SK-N-SH (cell line): ENCODE results near the gene TMEM169.

Source experiments
- CHD2 ChIP-seq: fragments of 150-350 bp; IDR thresholded peaks from 2 replicates; pipeline ENCODE4 v1.6.1; 2018; ENCODE audit warnings: low read length; ENCODE audit not compliant: partially characterized antibody
- CTCF ChIP-seq: fragments of 200-600 bp; sonication (generic); IDR thresholded peaks from 2 replicates; pipeline ENCODE4 v1.6.1; 2017; ENCODE audit warnings: antibody characterized with exemption, mild to moderate bottlenecking, moderate library complexity
- EP300 ChIP-seq, 2 experiments: IDR thresholded peaks; 2 replicates each; pipeline versions ENCODE4 v1.4.0 to v1.6.1; 2012; ENCODE audit warnings: borderline replicate concordance in 1 of 2, low read depth in 1 of 2, low read length in 1 of 2
- IRF3 ChIP-seq: fragments of 150-350 bp; IDR thresholded peaks from 2 replicates; pipeline ENCODE4 v1.6.1; 2016; ENCODE audit warnings: mild to moderate bottlenecking, low read depth, low read length
- NFIC ChIP-seq: IDR thresholded peaks from 2 replicates; pipeline ENCODE4 v1.4.0; 2012; ENCODE audit warnings: borderline replicate concordance
- POLR2AphosphoS5 ChIP-seq: IDR thresholded peaks from 2 replicates; pipeline ENCODE4 v1.6.1; 2012; ENCODE audit warnings: low read depth, low read length
- TF ChIP-seq, protein P1 (sequence below): IDR thresholded peaks from 2 replicates; pipeline ENCODE4 v1.4.0; 2012; ENCODE audit warnings: low read depth, borderline replicate concordance

- TF ChIP-seq CTCF (no peak), NFIC (no peak), POLR2AphosphoS5 (no peak), IRF3 (no peak), CHD2 (no peak), EP300 (IDR thresholded peaks at IDR 0.05; ENCODE audit: borderline replicate concordance in 1 of 2, low read depth in 1 of 2, low read length in 1 of 2) (no peak)
- TF ChIP-seq, protein P1, sequence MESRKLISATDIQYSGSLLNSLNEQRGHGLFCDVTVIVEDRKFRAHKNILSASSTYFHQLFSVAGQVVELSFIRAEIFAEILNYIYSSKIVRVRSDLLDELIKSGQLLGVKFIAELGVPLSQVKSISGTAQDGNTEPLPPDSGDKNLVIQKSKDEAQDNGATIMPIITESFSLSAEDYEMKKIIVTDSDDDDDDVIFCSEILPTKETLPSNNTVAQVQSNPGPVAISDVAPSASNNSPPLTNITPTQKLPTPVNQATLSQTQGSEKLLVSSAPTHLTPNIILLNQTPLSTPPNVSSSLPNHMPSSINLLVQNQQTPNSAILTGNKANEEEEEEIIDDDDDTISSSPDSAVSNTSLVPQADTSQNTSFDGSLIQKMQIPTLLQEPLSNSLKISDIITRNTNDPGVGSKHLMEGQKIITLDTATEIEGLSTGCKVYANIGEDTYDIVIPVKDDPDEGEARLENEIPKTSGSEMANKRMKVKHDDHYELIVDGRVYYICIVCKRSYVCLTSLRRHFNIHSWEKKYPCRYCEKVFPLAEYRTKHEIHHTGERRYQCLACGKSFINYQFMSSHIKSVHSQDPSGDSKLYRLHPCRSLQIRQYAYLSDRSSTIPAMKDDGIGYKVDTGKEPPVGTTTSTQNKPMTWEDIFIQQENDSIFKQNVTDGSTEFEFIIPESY, result no peak
These were observed 38.3 kb downstream of the TMEM169 start for GRCh38 chr2:216119986-216120385.
